HepG2 (cell line): Measurements from ENCODE around the gene HTD2. TPM values are rescaled to one million over a fixed set of nuclear protein-coding genes. Genes with fewer than 3 reads are reported as not detected.

Experiments used
- CBX1 ChIP-seq: IDR thresholded peaks from one replicate; pipeline ENCODE4 v1.6.1; 2016; ENCODE audit warnings: antibody characterized with exemption, low read depth
- CEBPB ChIP-seq: IDR thresholded peaks from 2 replicates; pipeline ENCODE4 v1.6.1; 2011; ENCODE audit warnings: low read depth, low read length, improper control_type of control experiment, borderline replicate concordance
- CEBPG ChIP-seq: IDR thresholded peaks from 2 replicates; pipeline ENCODE4 v1.6.1; 2016
- KDM3A ChIP-seq: IDR thresholded peaks from 2 replicates; pipeline ENCODE4 v1.6.1; 2018; ENCODE audit warnings: low read depth, missing compliant biosample characterization
- NR2C2 ChIP-seq: sonication (generic); formaldehyde crosslinking; IDR thresholded peaks from 2 replicates; pipeline ENCODE4 v1.4.0; 2020; ENCODE audit warnings: missing genetic modification reagents, mild to moderate bottlenecking, moderate library complexity, borderline replicate concordance
- ONECUT2 ChIP-seq: sonication (generic); formaldehyde crosslinking; IDR thresholded peaks from 2 replicates; pipeline ENCODE4 v1.4.0; 2020; ENCODE audit warnings: missing genetic modification reagents
- RBM39 ChIP-seq: fragments of 200-400 bp; formaldehyde crosslinking; IDR thresholded peaks from one replicate; pipeline ENCODE4 v1.6.1; 2018; ENCODE audit warnings: antibody characterized with exemption, mild to moderate bottlenecking, low read depth, low read length; ENCODE audit not compliant: poor library complexity, severe bottlenecking
- RELA ChIP-seq: sonication (generic); formaldehyde crosslinking; IDR thresholded peaks from 2 replicates; pipeline ENCODE4 v1.4.0; 2020; ENCODE audit warnings: missing genetic modification reagents
- SOX6 ChIP-seq, 2 experiments: fragments of 450-650 bp in 1 of 2; sonication (generic) in 1 of 2; formaldehyde crosslinking in 1 of 2; IDR thresholded peaks; 2 replicates each; pipeline versions ENCODE4 v1.4.0 to v1.6.1; 2017 to 2020; ENCODE audit warnings: antibody characterized with exemption in 1 of 2, mild to moderate bottlenecking in 1 of 2, missing genetic modification reagents in 1 of 2
- SP2 ChIP-seq: sonication (generic); formaldehyde crosslinking; IDR thresholded peaks from 2 replicates; pipeline ENCODE4 v1.5.1; 2020; ENCODE audit warnings: mild to moderate bottlenecking, missing genetic modification reagents
- THAP11 ChIP-seq: IDR thresholded peaks from 2 replicates; pipeline ENCODE4 v1.6.1; 2016; ENCODE audit warnings: missing biosample characterization, missing genetic modification reagents
- ZMYM3 ChIP-seq: sonication (generic); formaldehyde crosslinking; IDR thresholded peaks from 2 replicates; pipeline ENCODE4 v1.5.1; 2020; ENCODE audit warnings: mild to moderate bottlenecking, missing genetic modification reagents
- ZNF317 ChIP-seq: sonication (generic); formaldehyde crosslinking; IDR thresholded peaks from 2 replicates; pipeline ENCODE4 v1.5.0; 2020; ENCODE audit warnings: mild to moderate bottlenecking, missing genetic modification reagents
- ZNF431 ChIP-seq: sonication (generic); formaldehyde crosslinking; IDR thresholded peaks from 2 replicates; pipeline ENCODE4 v1.9.0; 2022; ENCODE audit warnings: missing genetic modification reagents, low read depth, mild to moderate bottlenecking, borderline replicate concordance
- ZNF589 ChIP-seq: sonication (generic); formaldehyde crosslinking; conservative IDR thresholded peaks from 2 replicates; pipeline ENCODE4 v1.8.0; 2022; ENCODE audit warnings: mild to moderate bottlenecking, moderate library complexity, missing genetic modification reagents
- ZNF629 ChIP-seq: sonication (generic); formaldehyde crosslinking; conservative IDR thresholded peaks from 2 replicates; pipeline ENCODE4 v1.5.0; 2020; ENCODE audit warnings: missing genetic modification reagents
- ZNF703 ChIP-seq: sonication (generic); formaldehyde crosslinking; IDR thresholded peaks from 2 replicates; pipeline ENCODE4 v1.5.1; 2020; ENCODE audit warnings: missing genetic modification reagents, mild to moderate bottlenecking, moderate library complexity, borderline replicate concordance
- ZNF780A ChIP-seq: sonication (generic); formaldehyde crosslinking; IDR thresholded peaks from 2 replicates; pipeline ENCODE4 v1.8.0; 2022; ENCODE audit warnings: mild to moderate bottlenecking, missing genetic modification reagents, moderate library complexity
- polyA plus RNA-seq, 8 experiments: library from polyadenylated mRNA; depleted of rRNA in 3 of 8; stranded (reverse) in 7 of 8; unstranded in 1 of 8; fragments of >200 nt; fragmentation: Illumina TruSeq in 4 of 8; extraction: Trizol in 4 of 8; gene quantifications; 2 replicates each; pipeline versions ENCODE4 v1.2.1 to v1.2.3, GENCODE V29; 2011 to 2016; ENCODE audit warnings: low read depth in 4 of 8, missing spikeins in 1 of 8, mixed read lengths in 1 of 8; ENCODE audit not compliant: insufficient read depth in 1 of 8
- total RNA-seq, 5 experiments: library from RNA; depleted of rRNA; stranded (reverse); fragments of >200 nt; fragmentation: Illumina TruSeq; extraction: Trizol; gene quantifications; 2 replicates each; pipeline ENCODE4 v1.2.3, GENCODE V29; 2016; ENCODE audit warnings: low read depth in 1 of 5
- TF ChIP-seq, protein P1 (sequence below), 2 experiments: sonication (generic) in 1 of 2; formaldehyde crosslinking in 1 of 2; IDR thresholded peaks; 2 replicates each; pipeline versions ENCODE4 v1.4.0 to v1.6.1; 2018 to 2020; ENCODE audit warnings: missing genetic modification reagents in 2 of 2, borderline replicate concordance in 1 of 2, low read depth in 1 of 2, mild to moderate bottlenecking in 1 of 2, missing biosample characterization in 1 of 2
- TF ChIP-seq, protein P2 (sequence below): IDR thresholded peaks from 2 replicates; pipeline ENCODE4 v1.6.1; 2016; ENCODE audit warnings: mild to moderate bottlenecking, missing biosample characterization, missing genetic modification reagents
- TF ChIP-seq, protein P3 (sequence below): sonication (generic); formaldehyde crosslinking; IDR thresholded peaks from 2 replicates; pipeline ENCODE4 v1.4.0; 2020; ENCODE audit warnings: missing genetic modification reagents
- TF ChIP-seq, protein P4 (sequence below): sonication (generic); formaldehyde crosslinking; IDR thresholded peaks from 2 replicates; pipeline ENCODE4 v1.4.0; 2020; ENCODE audit warnings: missing genetic modification reagents, borderline replicate concordance

The HTD2 gene
- total and polyA plus RNA-seq, 2 of the 13 experiments (the other 11 are each of a cell fraction or from before 2014, with no cell fraction given) = 8.6 to 13.7 TPM

DNA sequence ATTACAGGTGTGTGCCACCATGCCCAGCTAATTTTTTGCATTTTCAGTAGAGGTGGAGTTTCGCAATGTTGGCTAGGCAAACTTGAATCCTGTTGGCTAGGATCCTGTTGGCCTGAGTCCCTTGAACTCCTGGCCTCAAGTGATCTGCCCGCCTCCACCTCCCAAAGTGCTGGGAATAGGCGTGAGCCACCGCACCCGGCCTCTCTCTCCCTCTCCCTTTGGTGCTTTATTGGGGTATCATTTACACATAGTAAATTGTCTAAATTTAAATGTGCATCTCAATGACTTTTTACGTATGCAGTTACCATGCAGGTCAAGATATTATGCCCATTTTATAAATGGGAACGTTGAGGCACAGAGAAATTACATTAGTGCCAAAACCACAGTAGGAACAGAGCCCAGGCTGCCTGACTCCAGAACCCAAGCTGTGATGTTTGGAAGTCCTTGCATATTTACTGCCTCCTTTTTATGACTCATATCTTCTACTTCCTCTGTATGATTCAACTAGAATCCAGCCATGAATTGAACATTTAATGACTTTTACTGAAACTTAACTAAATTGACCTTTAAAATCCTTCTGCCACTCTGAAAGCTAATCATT lies 34.3 kb upstream of the HTD2 start (continued):
- TF ChIP-seq, protein P1, sequence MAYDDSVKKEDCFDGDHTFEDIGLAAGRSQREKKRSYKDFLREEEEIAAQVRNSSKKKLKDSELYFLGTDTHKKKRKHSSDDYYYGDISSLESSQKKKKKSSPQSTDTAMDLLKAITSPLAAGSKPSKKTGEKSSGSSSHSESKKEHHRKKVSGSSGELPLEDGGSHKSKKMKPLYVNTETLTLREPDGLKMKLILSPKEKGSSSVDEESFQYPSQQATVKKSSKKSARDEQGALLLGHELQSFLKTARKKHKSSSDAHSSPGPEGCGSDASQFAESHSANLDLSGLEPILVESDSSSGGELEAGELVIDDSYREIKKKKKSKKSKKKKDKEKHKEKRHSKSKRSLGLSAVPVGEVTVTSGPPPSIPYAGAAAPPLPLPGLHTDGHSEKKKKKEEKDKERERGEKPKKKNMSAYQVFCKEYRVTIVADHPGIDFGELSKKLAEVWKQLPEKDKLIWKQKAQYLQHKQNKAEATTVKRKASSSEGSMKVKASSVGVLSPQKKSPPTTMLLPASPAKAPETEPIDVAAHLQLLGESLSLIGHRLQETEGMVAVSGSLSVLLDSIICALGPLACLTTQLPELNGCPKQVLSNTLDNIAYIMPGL (CRISPR knock-in tag; IDR thresholded peaks at IDR 0.05; ENCODE audit: borderline replicate concordance in 1 of 2, low read depth in 1 of 2) = no peak
- TF ChIP-seq CBX1 = no peak
- TF ChIP-seq, protein P2, sequence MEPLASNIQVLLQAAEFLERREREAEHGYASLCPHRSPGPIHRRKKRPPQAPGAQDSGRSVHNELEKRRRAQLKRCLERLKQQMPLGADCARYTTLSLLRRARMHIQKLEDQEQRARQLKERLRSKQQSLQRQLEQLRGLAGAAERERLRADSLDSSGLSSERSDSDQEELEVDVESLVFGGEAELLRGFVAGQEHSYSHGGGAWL (CRISPR knock-in tag) = no peak
- no peak for TF ChIP-seq RELA (CRISPR knock-in tag)
- TF ChIP-seq ZNF317 = no peak
- TF ChIP-seq, protein P3, sequence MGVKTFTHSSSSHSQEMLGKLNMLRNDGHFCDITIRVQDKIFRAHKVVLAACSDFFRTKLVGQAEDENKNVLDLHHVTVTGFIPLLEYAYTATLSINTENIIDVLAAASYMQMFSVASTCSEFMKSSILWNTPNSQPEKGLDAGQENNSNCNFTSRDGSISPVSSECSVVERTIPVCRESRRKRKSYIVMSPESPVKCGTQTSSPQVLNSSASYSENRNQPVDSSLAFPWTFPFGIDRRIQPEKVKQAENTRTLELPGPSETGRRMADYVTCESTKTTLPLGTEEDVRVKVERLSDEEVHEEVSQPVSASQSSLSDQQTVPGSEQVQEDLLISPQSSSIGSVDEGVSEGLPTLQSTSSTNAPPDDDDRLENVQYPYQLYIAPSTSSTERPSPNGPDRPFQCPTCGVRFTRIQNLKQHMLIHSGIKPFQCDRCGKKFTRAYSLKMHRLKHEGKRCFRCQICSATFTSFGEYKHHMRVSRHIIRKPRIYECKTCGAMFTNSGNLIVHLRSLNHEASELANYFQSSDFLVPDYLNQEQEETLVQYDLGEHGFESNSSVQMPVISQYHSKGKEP (CRISPR knock-in tag) = no peak
- TF ChIP-seq ONECUT2 (CRISPR knock-in tag) = no peak
- no peak for TF ChIP-seq THAP11
- TF ChIP-seq SOX6 (IDR thresholded peaks at IDR 0.05) = no peak
- TF ChIP-seq SOX6 (CRISPR knock-in tag; IDR thresholded peaks at IDR 0.05) = no peak
- TF ChIP-seq, protein P4, sequence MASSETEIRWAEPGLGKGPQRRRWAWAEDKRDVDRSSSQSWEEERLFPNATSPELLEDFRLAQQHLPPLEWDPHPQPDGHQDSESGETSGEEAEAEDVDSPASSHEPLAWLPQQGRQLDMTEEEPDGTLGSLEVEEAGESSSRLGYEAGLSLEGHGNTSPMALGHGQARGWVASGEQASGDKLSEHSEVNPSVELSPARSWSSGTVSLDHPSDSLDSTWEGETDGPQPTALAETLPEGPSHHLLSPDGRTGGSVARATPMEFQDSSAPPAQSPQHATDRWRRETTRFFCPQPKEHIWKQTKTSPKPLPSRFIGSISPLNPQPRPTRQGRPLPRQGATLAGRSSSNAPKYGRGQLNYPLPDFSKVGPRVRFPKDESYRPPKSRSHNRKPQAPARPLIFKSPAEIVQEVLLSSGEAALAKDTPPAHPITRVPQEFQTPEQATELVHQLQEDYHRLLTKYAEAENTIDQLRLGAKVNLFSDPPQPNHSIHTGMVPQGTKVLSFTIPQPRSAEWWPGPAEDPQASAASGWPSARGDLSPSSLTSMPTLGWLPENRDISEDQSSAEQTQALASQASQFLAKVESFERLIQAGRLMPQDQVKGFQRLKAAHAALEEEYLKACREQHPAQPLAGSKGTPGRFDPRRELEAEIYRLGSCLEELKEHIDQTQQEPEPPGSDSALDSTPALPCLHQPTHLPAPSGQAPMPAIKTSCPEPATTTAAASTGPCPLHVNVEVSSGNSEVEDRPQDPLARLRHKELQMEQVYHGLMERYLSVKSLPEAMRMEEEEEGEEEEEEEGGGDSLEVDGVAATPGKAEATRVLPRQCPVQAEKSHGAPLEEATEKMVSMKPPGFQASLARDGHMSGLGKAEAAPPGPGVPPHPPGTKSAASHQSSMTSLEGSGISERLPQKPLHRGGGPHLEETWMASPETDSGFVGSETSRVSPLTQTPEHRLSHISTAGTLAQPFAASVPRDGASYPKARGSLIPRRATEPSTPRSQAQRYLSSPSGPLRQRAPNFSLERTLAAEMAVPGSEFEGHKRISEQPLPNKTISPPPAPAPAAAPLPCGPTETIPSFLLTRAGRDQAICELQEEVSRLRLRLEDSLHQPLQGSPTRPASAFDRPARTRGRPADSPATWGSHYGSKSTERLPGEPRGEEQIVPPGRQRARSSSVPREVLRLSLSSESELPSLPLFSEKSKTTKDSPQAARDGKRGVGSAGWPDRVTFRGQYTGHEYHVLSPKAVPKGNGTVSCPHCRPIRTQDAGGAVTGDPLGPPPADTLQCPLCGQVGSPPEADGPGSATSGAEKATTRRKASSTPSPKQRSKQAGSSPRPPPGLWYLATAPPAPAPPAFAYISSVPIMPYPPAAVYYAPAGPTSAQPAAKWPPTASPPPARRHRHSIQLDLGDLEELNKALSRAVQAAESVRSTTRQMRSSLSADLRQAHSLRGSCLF (CRISPR knock-in tag) = no peak
- peak; percentile 72 for TF ChIP-seq CEBPB
- TF ChIP-seq ZNF780A (CRISPR knock-in tag) = no peak
- no peak for TF ChIP-seq NR2C2 (CRISPR knock-in tag)
- TF ChIP-seq ZNF431 = no peak
- TF ChIP-seq CEBPG (CRISPR knock-in tag) = peak; percentile 72
- TF ChIP-seq ZNF703 (CRISPR knock-in tag) = no peak
- 0 out of 2 replicates have a peak, but pooled peaks have one; percentile 24 for TF ChIP-seq ZMYM3 (CRISPR knock-in tag)
- no peak for TF ChIP-seq KDM3A
- no peak for TF ChIP-seq SP2 (CRISPR knock-in tag)
- peak; percentile 90 for TF ChIP-seq ZNF629
- TF ChIP-seq RBM39 = no peak
- no peak for TF ChIP-seq ZNF589 (CRISPR knock-in tag)
